H1 (cell line): ENCODE data around the gene CUX1. TPM values are rescaled to one million over a fixed set of nuclear protein-coding genes. Genes with fewer than 3 reads are reported as not detected.

ENCODE experiments used
- CHD7 ChIP-seq: fragments of 300-600 bp; sonication (generic); IDR thresholded peaks from 2 replicates; pipeline ENCODE4 v1.7.1; 2012; ENCODE audit warnings: low read length, moderate library complexity, mild to moderate bottlenecking, inconsistent platforms; ENCODE audit not compliant: insufficient replicate concordance
- CTCF ChIP-seq, 3 experiments: IDR thresholded peaks; 1 replicate in 2 of 3; 2 replicates in 1 of 3; pipeline versions ENCODE4 v1.5.1 to v1.6.1; 2011; ENCODE audit warnings: low read length in 3 of 3, mild to moderate bottlenecking in 3 of 3, inconsistent platforms in 2 of 3, low read depth in 1 of 3, moderate library complexity in 1 of 3; ENCODE audit not compliant: insufficient read depth in 1 of 3; ENCODE audit errors: control extremely low read depth in 1 of 3
- HDAC2 ChIP-seq, 2 experiments: fragments of 300-600 bp in 1 of 2; sonication (generic) in 1 of 2; IDR thresholded peaks; 2 replicates each; pipeline ENCODE4 v1.6.1; 2011 to 2012; ENCODE audit warnings: low read depth in 2 of 2, low read length in 2 of 2, mild to moderate bottlenecking in 2 of 2, moderate library complexity in 2 of 2, borderline replicate concordance in 1 of 2, inconsistent platforms in 1 of 2
- HDAC6 ChIP-seq: IDR thresholded peaks from one replicate; pipeline ENCODE4 v1.7.1; 2012; ENCODE audit warnings: low read depth, mild to moderate bottlenecking, inconsistent platforms, low read length, moderate library complexity
- RAD21 ChIP-seq, 2 experiments: IDR thresholded peaks in 1 of 2; conservative IDR thresholded peaks in 1 of 2; 2 replicates each; pipeline ENCODE4 v1.6.1; 2011; ENCODE audit warnings: low read depth in 2 of 2, low read length in 2 of 2, improper control_type of control experiment in 1 of 2, inconsistent platforms in 1 of 2, mild to moderate bottlenecking in 1 of 2, moderate library complexity in 1 of 2
- TAF7 ChIP-seq: optimal IDR thresholded peaks from 2 replicates; pipeline ENCODE3; 2011; ENCODE audit warnings: low read depth, mild to moderate bottlenecking, inconsistent platforms, low read length, moderate library complexity, borderline replicate concordance
- TCF12 ChIP-seq: IDR thresholded peaks from 2 replicates; pipeline ENCODE4 v1.6.1; 2011; ENCODE audit warnings: low read depth, mild to moderate bottlenecking, low read length
- polyA plus RNA-seq, 7 experiments: library from polyadenylated mRNA; depleted of rRNA in 3 of 7; stranded (reverse) in 5 of 7; unstranded in 2 of 7; fragments of >200 nt in 5 of 7; fragments of 200-250 nt in 2 of 7; gene quantifications; 1 replicate in 5 of 7; 2 replicates in 1 of 7; 4 replicates in 1 of 7; pipeline versions ENCODE4 v1.2.1 to v1.2.3, GENCODE V29; 2011 to 2013; ENCODE audit warnings: missing spikeins in 2 of 7, mixed read lengths in 2 of 7
- total RNA-seq: library from RNA; stranded (reverse); fragmentation: NEBNext Ultra II Directional; extraction: Animal tissue kit (Norgen Biotek cat#: 25700); gene quantifications from 2 replicates; pipeline ENCODE4 v1.2.1, GENCODE V29; 2021

Gene CUX1
- total and polyA plus RNA-seq, 2 of the 8 experiments (the other 6 are each of a cell fraction or from before 2014, with no cell fraction given): 21.6 to 65.9 TPM

DNA sequence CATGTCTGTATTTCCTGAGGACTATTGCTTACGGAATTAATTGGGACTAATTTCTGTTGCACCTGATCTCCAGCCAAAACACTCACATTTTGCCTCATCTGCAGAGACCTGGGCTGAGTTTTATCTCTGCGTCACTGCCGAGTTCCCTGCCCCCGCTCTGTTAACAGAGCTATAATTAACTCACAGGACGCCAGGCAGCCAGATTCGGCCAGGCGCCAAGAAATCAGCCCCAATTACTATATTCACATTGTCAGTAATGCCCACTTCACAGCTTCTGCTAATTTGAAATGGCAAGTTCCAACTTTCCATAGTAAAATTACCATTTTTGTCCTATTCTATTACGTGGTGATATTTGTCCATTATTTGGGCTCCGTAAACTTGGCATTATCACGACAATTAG is 130.5 kb downstream of the CUX1 start (continued):
- TF ChIP-seq CHD7: no peak
- TF ChIP-seq HDAC6: no peak
- no peak for TF ChIP-seq TCF12
- TF ChIP-seq TAF7: no peak
- no peak for TF ChIP-seq RAD21 (IDR thresholded peaks at IDR 0.05 in 1 of 2, conservative IDR thresholded peaks at IDR 0.05 in 1 of 2; ENCODE audit: low read depth in 2 of 2, low read length in 2 of 2)
- TF ChIP-seq CTCF (IDR thresholded peaks at IDR 0.05; ENCODE audit: control extremely low read depth in 1 of 3, insufficient read depth in 1 of 3, low read depth in 1 of 3, low read length in 3 of 3): no peak
- TF ChIP-seq HDAC2 (IDR thresholded peaks at IDR 0.05; ENCODE audit: borderline replicate concordance in 1 of 2, low read depth in 2 of 2, low read length in 2 of 2): no peak
